IPS-18a (cell line): ENCODE data around the gene CDYL.
"Not testable (repeated sequence)": the region's sequence is repeated elsewhere in the genome, so short reads cannot be mapped to it uniquely, and the experiment has no call there.

Experiments used
- H3K27ac ChIP-seq: one replicate; pipeline ENCODE4 v1.5.1; 2013; ENCODE audit warnings: low read length
- H3K27me3 ChIP-seq: one replicate; pipeline ENCODE4 v1.6.1; 2013; ENCODE audit warnings: mild to moderate bottlenecking, low read length; ENCODE audit not compliant: control insufficient read depth, insufficient read depth
- H3K36me3 ChIP-seq: one replicate; pipeline ENCODE4 v1.6.1; 2013; ENCODE audit warnings: low read depth, low read length; ENCODE audit not compliant: control insufficient read depth
- H3K4me1 ChIP-seq: one replicate; pipeline ENCODE4 v1.6.1; 2013; ENCODE audit warnings: low read depth, low read length; ENCODE audit not compliant: control insufficient read depth
- H3K4me3 ChIP-seq: one replicate; pipeline ENCODE4 v1.5.1; 2013; ENCODE audit warnings: low read length
- H3K9ac ChIP-seq: one replicate; pipeline ENCODE4 v1.6.1; 2013; ENCODE audit warnings: mild to moderate bottlenecking, low read length, moderate library complexity
- H3K9me3 ChIP-seq: one replicate; pipeline ENCODE4 v1.6.1; 2013; ENCODE audit warnings: low read depth, low read length; ENCODE audit not compliant: control insufficient read depth

The CDYL gene

DNA sequence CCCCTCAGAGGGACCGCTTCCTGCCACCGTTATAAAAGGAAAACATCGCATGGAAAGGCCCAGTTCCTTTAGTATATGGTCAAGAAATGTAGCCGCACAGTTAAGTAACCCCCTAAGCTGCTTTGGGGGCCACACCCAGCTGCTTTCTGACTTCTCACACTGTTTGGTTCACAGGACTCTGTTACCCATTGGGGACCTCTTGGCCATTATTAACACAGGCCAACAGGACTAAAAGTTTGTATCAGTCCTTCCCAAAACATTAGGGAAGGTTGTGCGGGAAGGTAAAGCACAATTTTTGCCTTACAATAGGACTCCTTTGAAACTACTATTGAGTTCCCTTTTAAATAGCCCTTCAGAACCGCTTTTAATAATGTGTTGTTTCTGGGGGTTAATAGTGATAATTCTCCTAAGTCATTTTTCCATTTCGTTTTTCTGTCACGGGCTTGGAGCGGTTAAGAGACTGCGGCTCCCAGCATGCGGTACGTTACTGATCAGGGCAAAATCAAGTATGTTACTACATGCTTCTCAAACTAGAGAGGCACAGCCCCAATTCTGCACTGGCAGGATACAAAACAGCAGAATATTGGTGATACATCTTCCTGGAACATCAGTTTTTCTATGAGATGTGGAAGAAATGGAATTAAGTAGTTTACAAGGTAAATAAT, 228.3 kb downstream of the CDYL start:
- Histone ChIP-seq H3K4me1 (no peaks in the 10 kb centered on the region), H3K36me3 (no peaks in the 10 kb centered on the region), H3K4me3 (peak overlapping the region; percentile 93), H3K27ac (no peak overlapping the region), H3K9me3 (no peaks in the 10 kb centered on the region), H3K9ac (peak overlapping the region; percentile 72), H3K27me3 (no peaks in the 10 kb centered on the region)

DNA sequence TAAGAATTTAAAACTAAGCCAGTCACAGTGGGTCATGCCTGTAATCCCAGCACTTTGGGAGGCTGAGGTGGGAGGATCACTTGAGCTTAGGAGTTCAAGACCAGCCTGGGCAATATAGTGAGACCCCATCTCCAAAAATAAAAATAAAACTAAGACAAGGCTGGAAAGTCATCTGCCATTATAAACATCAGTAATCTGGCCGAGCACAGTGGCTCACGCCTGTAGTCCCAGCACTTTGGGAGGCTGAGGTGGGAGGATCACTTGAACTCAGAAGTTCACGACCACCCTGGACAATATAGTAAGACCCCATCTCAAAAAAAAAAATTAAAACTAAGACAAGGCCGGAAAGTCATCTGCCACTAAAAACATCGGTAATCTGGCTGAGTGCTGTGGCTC, 228.8 kb downstream of the CDYL start:
- not testable (repeated sequence) for H3K27me3 ChIP-seq, H3K9me3 ChIP-seq, H3K36me3 ChIP-seq, H3K4me1 ChIP-seq, H3K9ac ChIP-seq, H3K4me3 ChIP-seq, H3K27ac ChIP-seq
